ENCODE measurements around the gene RNF157.

DNA sequence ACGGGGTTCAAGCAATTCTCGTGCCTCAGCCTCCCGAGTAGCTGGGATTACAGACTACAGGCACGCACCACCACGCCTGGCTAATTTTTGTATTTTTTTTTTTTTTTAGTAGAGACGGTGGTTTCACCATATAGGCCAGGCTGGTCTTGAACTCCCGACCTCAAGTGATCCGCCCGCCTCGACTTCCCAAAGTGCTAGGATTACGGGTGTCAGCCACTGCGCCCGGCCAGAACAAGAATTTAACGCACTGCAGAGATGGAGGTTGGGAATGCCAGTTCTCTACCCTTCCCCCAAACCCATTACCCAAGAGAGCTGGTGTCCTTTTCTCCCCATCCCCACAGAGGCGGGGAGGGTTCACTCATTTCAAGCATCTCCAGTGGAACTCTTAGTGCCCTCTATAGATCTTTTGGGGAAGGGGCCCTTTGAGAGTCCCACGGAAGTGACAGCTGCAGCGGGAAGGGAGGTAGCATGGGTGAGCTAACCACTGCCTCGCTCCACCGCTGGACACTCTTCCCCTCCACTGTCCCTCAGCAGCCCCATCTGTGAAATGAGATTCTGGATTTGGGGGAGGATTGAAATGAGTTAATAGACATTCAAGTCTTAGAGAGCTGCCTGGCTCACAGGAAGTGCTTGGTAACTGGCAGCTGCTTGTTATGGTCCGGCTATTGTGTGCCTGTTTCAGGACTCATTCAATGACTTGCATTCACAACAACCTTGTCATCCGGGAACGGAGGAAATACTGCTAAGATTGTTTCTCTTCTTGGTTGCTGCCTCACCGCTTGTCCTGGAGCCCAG lies 21.3 kb upstream of the RNF157 start:
- TF ChIP-seq, protein P1, sequence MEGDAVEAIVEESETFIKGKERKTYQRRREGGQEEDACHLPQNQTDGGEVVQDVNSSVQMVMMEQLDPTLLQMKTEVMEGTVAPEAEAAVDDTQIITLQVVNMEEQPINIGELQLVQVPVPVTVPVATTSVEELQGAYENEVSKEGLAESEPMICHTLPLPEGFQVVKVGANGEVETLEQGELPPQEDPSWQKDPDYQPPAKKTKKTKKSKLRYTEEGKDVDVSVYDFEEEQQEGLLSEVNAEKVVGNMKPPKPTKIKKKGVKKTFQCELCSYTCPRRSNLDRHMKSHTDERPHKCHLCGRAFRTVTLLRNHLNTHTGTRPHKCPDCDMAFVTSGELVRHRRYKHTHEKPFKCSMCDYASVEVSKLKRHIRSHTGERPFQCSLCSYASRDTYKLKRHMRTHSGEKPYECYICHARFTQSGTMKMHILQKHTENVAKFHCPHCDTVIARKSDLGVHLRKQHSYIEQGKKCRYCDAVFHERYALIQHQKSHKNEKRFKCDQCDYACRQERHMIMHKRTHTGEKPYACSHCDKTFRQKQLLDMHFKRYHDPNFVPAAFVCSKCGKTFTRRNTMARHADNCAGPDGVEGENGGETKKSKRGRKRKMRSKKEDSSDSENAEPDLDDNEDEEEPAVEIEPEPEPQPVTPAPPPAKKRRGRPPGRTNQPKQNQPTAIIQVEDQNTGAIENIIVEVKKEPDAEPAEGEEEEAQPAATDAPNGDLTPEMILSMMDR (IDR thresholded peaks at IDR 0.05): no peak
- no peak for TF ChIP-seq POLR2A (IDR thresholded peaks at IDR 0.05)
